WTC11 (cell line): ENCODE results near the gene SPTLC1.
A peak's percentile ranks its signal among the peaks of the same experiment; 100 is the strongest.

Experiments
- ELF4 ChIP-seq: sonication (generic); formaldehyde crosslinking; IDR thresholded peaks from 2 replicates; pipeline ENCODE4 v1.8.1; 2022; ENCODE audit warnings: low read depth, mild to moderate bottlenecking, moderate library complexity, missing genetic modification reagents
- MYBL2 ChIP-seq: sonication (generic); formaldehyde crosslinking; IDR thresholded peaks from 2 replicates; pipeline ENCODE4 v1.8.1; 2023; ENCODE audit warnings: mild to moderate bottlenecking, moderate library complexity, missing genetic modification reagents
- NFYB ChIP-seq: sonication (generic); formaldehyde crosslinking; conservative IDR thresholded peaks from 2 replicates; pipeline ENCODE4 v1.8.0; 2022; ENCODE audit warnings: low read depth, missing genetic modification reagents
- NR1H2 ChIP-seq: sonication (generic); formaldehyde crosslinking; IDR thresholded peaks from 2 replicates; pipeline ENCODE4 v1.9.0; 2021; ENCODE audit warnings: mild to moderate bottlenecking, moderate library complexity, missing genetic modification reagents
- ZNF138 ChIP-seq: sonication (generic); formaldehyde crosslinking; conservative IDR thresholded peaks from 2 replicates; pipeline ENCODE4 v1.8.1; 2022; ENCODE audit warnings: mild to moderate bottlenecking, moderate library complexity, missing genetic modification reagents
- TF ChIP-seq, protein P1 (sequence below): fragments of 200-600 bp; IDR thresholded peaks from 2 replicates; pipeline ENCODE4 v1.8.0; 2022; ENCODE audit warnings: antibody characterized with exemption
- TF ChIP-seq, protein P2 (sequence below): sonication (generic); formaldehyde crosslinking; IDR thresholded peaks from 2 replicates; pipeline ENCODE4 v1.8.1; 2023; ENCODE audit warnings: mild to moderate bottlenecking, missing genetic modification reagents, moderate library complexity

DNA sequence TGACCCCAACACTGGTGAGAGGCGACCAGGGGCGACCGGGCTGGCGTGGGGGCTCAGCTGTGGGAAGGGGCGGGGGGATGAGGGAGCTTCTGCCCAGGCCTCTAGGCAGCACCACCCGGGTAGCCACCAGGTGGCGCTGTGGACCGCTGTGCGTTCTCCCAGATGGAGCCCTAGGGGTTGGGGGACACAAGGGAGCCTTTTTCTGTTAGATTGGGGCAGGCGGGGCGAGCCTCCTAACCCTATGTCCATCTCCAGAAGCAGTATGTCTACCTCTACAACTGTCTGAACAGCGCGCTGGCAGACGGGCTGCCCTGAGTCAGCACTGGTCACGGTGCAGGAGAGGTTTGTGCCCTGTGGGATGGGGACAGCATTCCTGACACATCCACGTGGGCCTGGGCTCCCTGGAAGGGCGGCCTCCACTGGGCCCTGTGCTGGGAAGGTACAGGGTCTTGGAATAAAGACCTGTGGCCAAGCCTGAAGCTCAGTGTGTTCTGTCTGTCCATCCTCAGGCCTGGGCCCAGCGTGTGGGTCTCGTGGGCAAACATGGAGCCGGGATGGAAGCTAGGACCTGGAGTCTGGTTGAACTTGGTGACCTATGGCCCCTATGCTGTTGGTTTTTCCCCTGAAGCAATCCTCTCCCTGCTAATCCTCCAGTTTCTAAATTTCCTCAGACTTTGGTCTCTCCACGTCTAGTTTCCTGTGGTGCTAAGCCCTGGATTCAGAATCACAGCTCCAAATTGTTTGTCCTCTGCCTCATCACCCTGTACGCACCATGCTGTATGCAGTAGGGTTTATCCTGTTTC, 23.1 kb upstream of the SPTLC1 start:
- TF ChIP-seq ZNF138 (CRISPR knock-in tag) (no peak), ELF4 (no peak), MYBL2 (no peak), NFYB (no peak), NR1H2 (CRISPR knock-in tag) (no peak)
- TF ChIP-seq, protein P1, sequence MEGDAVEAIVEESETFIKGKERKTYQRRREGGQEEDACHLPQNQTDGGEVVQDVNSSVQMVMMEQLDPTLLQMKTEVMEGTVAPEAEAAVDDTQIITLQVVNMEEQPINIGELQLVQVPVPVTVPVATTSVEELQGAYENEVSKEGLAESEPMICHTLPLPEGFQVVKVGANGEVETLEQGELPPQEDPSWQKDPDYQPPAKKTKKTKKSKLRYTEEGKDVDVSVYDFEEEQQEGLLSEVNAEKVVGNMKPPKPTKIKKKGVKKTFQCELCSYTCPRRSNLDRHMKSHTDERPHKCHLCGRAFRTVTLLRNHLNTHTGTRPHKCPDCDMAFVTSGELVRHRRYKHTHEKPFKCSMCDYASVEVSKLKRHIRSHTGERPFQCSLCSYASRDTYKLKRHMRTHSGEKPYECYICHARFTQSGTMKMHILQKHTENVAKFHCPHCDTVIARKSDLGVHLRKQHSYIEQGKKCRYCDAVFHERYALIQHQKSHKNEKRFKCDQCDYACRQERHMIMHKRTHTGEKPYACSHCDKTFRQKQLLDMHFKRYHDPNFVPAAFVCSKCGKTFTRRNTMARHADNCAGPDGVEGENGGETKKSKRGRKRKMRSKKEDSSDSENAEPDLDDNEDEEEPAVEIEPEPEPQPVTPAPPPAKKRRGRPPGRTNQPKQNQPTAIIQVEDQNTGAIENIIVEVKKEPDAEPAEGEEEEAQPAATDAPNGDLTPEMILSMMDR: peak; percentile 82
- TF ChIP-seq, protein P2, sequence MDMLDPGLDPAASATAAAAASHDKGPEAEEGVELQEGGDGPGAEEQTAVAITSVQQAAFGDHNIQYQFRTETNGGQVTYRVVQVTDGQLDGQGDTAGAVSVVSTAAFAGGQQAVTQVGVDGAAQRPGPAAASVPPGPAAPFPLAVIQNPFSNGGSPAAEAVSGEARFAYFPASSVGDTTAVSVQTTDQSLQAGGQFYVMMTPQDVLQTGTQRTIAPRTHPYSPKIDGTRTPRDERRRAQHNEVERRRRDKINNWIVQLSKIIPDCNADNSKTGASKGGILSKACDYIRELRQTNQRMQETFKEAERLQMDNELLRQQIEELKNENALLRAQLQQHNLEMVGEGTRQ: no peak
